ENCODE measurements around the gene CNTNAP5. TPM values are rescaled to one million over a fixed set of nuclear protein-coding genes. Genes with fewer than 3 reads are reported as not detected.

The CNTNAP5 gene
- polyA plus RNA-seq, 1 donor = 2.2 TPM

DNA sequence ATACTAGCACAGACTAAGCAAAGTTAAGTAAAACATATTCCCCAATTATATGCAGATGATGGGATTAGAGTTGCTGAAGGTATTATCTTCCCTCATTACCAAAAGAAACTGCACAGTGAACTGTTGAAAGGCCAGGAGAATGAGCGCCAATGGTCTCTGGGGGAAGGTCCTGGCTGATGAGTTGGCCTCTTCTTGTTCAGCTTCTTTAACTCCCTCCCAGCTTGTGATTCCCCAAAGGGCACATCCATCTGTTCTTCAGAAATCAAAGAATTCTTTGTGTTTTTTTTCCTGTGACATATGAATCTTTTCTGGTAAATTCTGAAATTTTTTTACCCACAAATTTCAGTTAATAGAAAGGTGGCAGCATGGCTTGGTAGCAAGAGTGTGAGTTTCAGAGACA, 667.6 kb downstream of the CNTNAP5 start:
- no CpG with 5 or more reads among the region's 1 CpG for WGBS (ENCODE audit: insufficient coverage, low lambda C conversion rate)

DNA sequence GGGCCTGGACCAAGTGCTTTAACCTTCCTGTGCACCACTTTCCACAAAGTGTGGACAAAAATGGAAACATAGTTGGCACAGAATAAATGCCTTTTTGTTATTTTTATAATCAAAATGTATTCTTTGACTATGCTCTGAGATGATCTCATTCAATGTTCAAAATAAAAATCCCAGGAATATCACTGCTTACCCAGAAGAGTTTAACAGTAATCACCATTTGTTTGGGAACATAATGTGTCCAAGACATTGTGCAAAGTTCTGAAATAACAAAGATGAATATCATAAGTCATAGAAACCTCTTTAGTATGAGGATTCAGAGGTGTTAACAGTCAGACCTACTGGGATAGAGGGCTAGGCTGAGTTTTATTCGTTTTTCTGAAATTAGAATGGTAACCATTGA, 668.1 kb downstream of the CNTNAP5 start:
- Histone ChIP-seq H3K27ac (ENCODE audit: low read length) (no peak overlapping the region), H3K4me3 (ENCODE audit: low read length) (no peak overlapping the region), H3K27me3 (ENCODE audit: control insufficient read depth, insufficient read depth, low read length) (no peaks in the 10 kb centered on the region), H3K36me3 (ENCODE audit: control insufficient read depth, insufficient read depth, low read length) (no peaks in the 10 kb centered on the region), H3K4me1 (ENCODE audit: control insufficient read depth, insufficient read depth, low read length) (no peaks in the 10 kb centered on the region), H3K9me3 (ENCODE audit: control insufficient read depth, low read depth, low read length) (no peaks in the 10 kb centered on the region)
- DNase-seq = no peak
- no CpG with 5 or more reads among the region's 1 CpG for WGBS (ENCODE audit: insufficient coverage, low lambda C conversion rate)

More for the DNA sequence above, 667.6 kb downstream of the CNTNAP5 start:
- Histone ChIP-seq H3K36me3 (ENCODE audit: control insufficient read depth, insufficient read depth, low read length) (no peaks in the 10 kb centered on the region), H3K9me3 (ENCODE audit: control insufficient read depth, low read depth, low read length) (no peaks in the 10 kb centered on the region), H3K4me1 (ENCODE audit: control insufficient read depth, insufficient read depth, low read length) (no peaks in the 10 kb centered on the region), H3K4me3 (ENCODE audit: low read length) (no peak overlapping the region), H3K27ac (ENCODE audit: low read length) (no peak overlapping the region), H3K27me3 (ENCODE audit: control insufficient read depth, insufficient read depth, low read length) (no peaks in the 10 kb centered on the region)
- DNase-seq = no peak

DNA sequence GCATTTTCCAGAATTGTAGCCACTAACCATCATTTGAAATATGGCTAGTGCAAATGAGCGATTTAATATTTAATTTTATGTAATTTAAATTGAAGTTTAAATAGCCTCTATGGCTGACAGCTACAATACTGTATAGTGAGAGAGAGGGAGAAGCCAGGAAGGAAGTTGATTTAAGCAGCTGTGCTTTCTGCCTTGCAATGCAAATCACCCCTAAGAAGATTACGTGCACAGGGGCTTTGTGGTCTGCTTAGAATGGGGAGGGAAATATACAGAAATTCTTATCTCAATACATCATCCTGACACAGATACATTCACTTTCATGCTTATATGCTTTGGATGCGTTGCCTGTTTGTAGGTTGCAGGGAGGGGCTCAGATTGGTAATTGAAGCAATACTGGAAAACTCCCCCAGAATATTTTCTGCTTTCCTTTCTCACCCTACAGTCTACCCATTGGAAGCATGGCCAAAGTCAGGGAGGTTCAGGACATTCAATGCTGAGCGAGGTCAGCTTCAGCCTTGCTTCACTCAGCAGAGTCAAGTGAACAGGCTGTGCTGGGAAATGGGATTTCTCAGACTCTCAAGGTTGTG, 674.0 kb downstream of the CNTNAP5 start:
- no CpG with 5 or more reads among the region's 4 CpGs for WGBS (ENCODE audit: insufficient coverage, low lambda C conversion rate)
- Histone ChIP-seq H3K4me1 (ENCODE audit: control insufficient read depth, insufficient read depth, low read length) (no peaks in the 10 kb centered on the region), H3K27ac (ENCODE audit: low read length) (no peak overlapping the region), H3K36me3 (ENCODE audit: control insufficient read depth, insufficient read depth, low read length) (no peaks in the 10 kb centered on the region), H3K9me3 (ENCODE audit: control insufficient read depth, low read depth, low read length) (no peaks in the 10 kb centered on the region), H3K27me3 (ENCODE audit: control insufficient read depth, insufficient read depth, low read length) (no peaks in the 10 kb centered on the region), H3K4me3 (ENCODE audit: low read length) (no peak overlapping the region)
- DNase-seq = no peak

DNA sequence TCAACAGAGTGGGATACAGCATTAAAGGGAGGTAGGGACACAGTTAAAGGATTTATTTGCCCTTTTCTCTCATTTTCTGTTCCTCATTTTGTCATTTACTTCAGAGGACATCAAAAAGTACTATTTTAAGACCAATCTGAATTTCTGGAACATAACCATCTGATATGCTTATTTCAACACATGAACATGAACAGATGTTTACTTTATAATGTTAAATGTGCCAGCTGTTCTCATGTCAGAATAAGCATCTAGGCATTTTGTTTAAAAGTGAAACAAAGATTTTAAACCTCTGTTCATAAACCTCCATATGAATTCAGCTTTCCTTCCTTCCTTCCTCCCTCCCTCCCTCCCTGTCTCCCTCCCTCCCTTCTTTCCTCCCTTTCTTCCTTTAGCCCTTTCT, 677.7 kb downstream of the CNTNAP5 start:
- Histone ChIP-seq H3K36me3 (ENCODE audit: control insufficient read depth, insufficient read depth, low read length) (no peaks in the 10 kb centered on the region), H3K27ac (ENCODE audit: low read length) (no peak overlapping the region), H3K27me3 (ENCODE audit: control insufficient read depth, insufficient read depth, low read length) (no peaks in the 10 kb centered on the region), H3K9me3 (ENCODE audit: control insufficient read depth, low read depth, low read length) (no peaks in the 10 kb centered on the region), H3K4me1 (ENCODE audit: control insufficient read depth, insufficient read depth, low read length) (no peaks in the 10 kb centered on the region), H3K4me3 (ENCODE audit: low read length) (no peak overlapping the region)
- no peak for DNase-seq

DNA sequence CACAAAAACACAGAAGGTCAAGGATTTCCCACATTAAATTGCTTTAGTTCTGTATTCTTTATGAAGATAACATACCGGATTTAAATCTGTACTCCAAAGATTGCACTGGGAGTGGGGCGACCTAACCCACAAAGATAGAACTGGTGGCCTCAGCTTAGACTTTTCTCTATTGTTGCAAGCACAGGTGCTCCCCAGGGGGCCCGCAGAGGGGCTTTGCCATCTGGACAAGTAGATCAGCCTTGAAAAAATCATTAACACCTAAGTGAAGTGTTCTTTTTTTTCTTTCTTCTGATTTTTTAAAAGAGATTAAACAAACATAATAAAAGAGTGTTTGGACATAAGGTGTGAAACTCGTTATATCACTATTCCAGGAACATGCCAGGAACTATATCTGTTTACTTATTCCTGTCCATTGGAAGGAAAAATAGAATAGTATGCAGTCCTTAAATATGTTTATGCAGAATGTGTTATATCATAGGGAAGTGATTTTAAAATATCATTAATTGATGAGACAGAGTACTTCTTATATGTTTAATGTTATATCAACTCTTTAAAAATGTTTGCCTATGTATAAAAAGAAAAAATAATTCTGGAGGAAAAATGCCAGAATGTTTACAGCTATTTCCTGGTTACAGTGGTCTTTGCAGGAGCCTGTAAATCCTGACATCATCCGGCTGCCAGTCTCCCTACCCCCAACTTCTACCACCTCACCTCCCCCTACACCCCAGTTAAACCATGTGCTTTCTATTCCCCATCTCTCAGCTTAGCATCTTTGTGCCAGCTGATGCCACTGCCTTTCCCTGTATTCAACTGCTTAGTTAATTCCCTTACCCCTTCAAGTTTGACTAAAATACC, 679.2 kb downstream of the CNTNAP5 start:
- no peaks in the 10 kb centered on the region for H3K27me3 ChIP-seq (ENCODE audit: control insufficient read depth, insufficient read depth, low read length)
- H3K9me3 ChIP-seq (ENCODE audit: control insufficient read depth, low read depth, low read length) = no peaks in the 10 kb centered on the region
- DNase-seq = no peak
- no peak overlapping the region for H3K4me3 ChIP-seq (ENCODE audit: low read length)
- no peaks in the 10 kb centered on the region for H3K4me1 ChIP-seq (ENCODE audit: control insufficient read depth, insufficient read depth, low read length)
- no peak overlapping the region for H3K27ac ChIP-seq (ENCODE audit: low read length)
- WGBS (ENCODE audit: insufficient coverage, low lambda C conversion rate) = 55% methylated on average over 3 of the region's 5 CpGs
- H3K36me3 ChIP-seq (ENCODE audit: control insufficient read depth, insufficient read depth, low read length) = no peaks in the 10 kb centered on the region

DNA sequence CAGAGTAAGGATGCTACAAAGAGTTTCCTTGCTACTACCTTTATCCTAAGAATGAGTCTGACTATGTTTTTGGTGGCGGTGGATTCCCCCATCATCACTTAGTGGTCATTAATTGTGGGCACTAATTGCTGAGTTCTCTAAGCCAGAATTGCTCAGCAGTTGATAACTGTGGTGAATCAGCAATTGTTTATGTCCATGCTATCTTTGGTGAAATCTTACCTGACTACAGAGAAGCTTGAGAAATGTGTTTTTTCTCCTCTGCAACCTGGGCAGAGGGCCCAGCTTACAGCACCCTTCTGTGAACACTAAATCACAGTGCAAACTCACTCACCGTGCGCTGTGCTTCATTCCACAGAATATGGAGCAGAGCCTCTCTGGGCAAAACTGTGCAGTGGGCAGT, 683.6 kb downstream of the CNTNAP5 start:
- Histone ChIP-seq H3K4me1 (ENCODE audit: control insufficient read depth, insufficient read depth, low read length) (no peaks in the 10 kb centered on the region), H3K27ac (ENCODE audit: low read length) (no peak overlapping the region), H3K27me3 (ENCODE audit: control insufficient read depth, insufficient read depth, low read length) (no peaks in the 10 kb centered on the region), H3K36me3 (ENCODE audit: control insufficient read depth, insufficient read depth, low read length) (no peaks in the 10 kb centered on the region), H3K4me3 (ENCODE audit: low read length) (no peak overlapping the region), H3K9me3 (ENCODE audit: control insufficient read depth, low read depth, low read length) (no peaks in the 10 kb centered on the region)
- DNase-seq = no peak
- no CpG with 5 or more reads among the region's 3 CpGs for WGBS (ENCODE audit: insufficient coverage, low lambda C conversion rate)

DNA sequence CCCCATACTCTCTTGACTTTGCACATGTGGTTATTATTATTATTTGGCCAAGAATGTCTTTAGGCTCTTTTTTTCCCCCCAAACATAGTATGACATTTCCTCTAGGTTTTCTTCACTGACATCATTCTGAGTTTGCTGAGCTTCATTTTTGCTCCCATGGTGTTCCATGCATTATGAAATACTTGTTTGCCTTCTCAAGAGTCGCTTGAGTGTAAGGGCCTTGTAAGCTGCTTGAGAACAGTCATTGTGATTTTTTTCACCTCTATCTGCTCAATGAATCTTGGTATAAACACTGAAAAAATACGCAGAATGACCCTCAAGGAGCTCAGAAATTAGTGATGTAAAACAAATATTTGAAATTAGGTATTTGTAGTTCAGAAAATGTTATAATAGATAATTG, 688.9 kb downstream of the CNTNAP5 start:
- Histone ChIP-seq H3K27ac (ENCODE audit: low read length) (no peak overlapping the region), H3K4me1 (ENCODE audit: control insufficient read depth, insufficient read depth, low read length) (no peaks in the 10 kb centered on the region), H3K36me3 (ENCODE audit: control insufficient read depth, insufficient read depth, low read length) (no peaks in the 10 kb centered on the region), H3K4me3 (ENCODE audit: low read length) (no peak overlapping the region), H3K27me3 (ENCODE audit: control insufficient read depth, insufficient read depth, low read length) (no peaks in the 10 kb centered on the region), H3K9me3 (ENCODE audit: control insufficient read depth, low read depth, low read length) (no peaks in the 10 kb centered on the region)
- 90% methylated on average over 2 of the region's 2 CpGs for WGBS (ENCODE audit: insufficient coverage, low lambda C conversion rate)
- DNase-seq = no peak

DNA sequence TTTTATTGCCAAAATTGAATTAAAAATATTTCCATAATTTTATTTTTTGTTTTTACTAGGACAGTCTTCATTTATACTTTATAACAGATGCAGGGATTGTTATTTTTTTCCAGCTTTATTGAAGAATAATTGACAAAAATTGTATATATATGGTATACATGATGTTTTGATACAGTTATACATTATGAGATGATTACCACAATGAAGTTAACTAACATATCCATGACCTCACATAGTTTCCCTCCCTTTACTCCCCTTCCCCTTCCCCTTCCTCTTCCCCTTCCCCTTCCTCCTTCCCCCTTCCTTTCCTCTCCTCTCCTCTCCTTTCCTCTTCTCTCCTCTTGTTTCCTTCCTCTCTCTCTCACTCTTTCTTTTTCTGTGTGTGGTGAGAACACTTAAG, 700.1 kb downstream of the CNTNAP5 start:
- H3K27me3 ChIP-seq (ENCODE audit: control insufficient read depth, insufficient read depth, low read length) = no peaks in the 10 kb centered on the region
- no peak overlapping the region for H3K4me3 ChIP-seq (ENCODE audit: low read length)
- no peaks in the 10 kb centered on the region for H3K4me1 ChIP-seq (ENCODE audit: control insufficient read depth, insufficient read depth, low read length)
- H3K27ac ChIP-seq (ENCODE audit: low read length) = no peak overlapping the region
- DNase-seq = no peak
- no peaks in the 10 kb centered on the region for H3K36me3 ChIP-seq (ENCODE audit: control insufficient read depth, insufficient read depth, low read length)
- no peaks in the 10 kb centered on the region for H3K9me3 ChIP-seq (ENCODE audit: control insufficient read depth, low read depth, low read length)

DNA sequence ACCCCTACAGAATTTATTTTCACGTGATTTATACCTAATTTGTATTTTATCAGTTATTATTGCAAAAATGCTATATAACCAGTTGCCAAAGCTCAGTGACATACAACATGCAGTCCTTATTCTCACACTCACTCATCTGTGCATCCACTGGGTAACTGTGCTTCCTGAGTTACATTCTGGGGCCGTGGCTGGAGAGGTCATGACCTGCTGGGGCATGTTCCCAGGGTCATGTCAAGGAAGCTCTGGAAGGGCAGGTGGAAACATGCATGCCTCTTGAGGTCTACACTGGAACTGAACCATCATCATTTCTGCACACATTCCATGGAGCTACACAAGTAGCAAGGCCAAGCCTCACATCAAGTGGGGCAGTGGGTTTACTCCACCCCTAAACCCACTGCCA, 715.5 kb downstream of the CNTNAP5 start:
- Histone ChIP-seq H3K4me1 (ENCODE audit: control insufficient read depth, insufficient read depth, low read length) (no peaks in the 10 kb centered on the region), H3K27ac (ENCODE audit: low read length) (no peak overlapping the region), H3K27me3 (ENCODE audit: control insufficient read depth, insufficient read depth, low read length) (no peaks in the 10 kb centered on the region), H3K36me3 (ENCODE audit: control insufficient read depth, insufficient read depth, low read length) (no peaks in the 10 kb centered on the region), H3K4me3 (ENCODE audit: low read length) (no peak overlapping the region), H3K9me3 (ENCODE audit: control insufficient read depth, low read depth, low read length) (no peaks in the 10 kb centered on the region)
- WGBS (ENCODE audit: insufficient coverage, low lambda C conversion rate) = 36% methylated on average over 1 of the region's 2 CpGs
- no peak for DNase-seq

DNA sequence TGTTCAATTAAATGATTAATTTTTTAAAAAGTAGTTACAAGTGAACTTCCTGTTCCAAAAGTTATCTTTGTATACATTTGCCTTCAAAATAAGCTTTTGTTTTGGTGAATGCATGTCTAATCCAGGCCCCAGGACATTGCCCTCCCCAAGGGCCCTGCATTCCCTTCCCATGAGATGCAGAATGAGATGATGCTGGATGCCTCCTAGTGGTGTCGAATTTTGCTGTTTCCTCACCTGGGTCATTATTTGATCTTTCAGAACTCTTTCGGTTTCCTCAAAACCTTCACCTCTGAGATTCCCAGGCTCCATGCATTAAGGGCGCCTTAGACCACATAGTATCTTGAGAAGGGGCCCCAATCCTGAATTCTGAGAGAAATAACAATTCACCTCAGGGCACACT, 728.8 kb downstream of the CNTNAP5 start:
- Histone ChIP-seq H3K9me3 (ENCODE audit: control insufficient read depth, low read depth, low read length) (no peaks in the 10 kb centered on the region), H3K4me1 (ENCODE audit: control insufficient read depth, insufficient read depth, low read length) (no peaks in the 10 kb centered on the region), H3K27me3 (ENCODE audit: control insufficient read depth, insufficient read depth, low read length) (no peaks in the 10 kb centered on the region), H3K27ac (ENCODE audit: low read length) (no peak overlapping the region), H3K36me3 (ENCODE audit: control insufficient read depth, insufficient read depth, low read length) (no peaks in the 10 kb centered on the region), H3K4me3 (ENCODE audit: low read length) (no peak overlapping the region)
- no peak for DNase-seq
- no CpG with 5 or more reads among the region's 3 CpGs for WGBS (ENCODE audit: insufficient coverage, low lambda C conversion rate)

DNA sequence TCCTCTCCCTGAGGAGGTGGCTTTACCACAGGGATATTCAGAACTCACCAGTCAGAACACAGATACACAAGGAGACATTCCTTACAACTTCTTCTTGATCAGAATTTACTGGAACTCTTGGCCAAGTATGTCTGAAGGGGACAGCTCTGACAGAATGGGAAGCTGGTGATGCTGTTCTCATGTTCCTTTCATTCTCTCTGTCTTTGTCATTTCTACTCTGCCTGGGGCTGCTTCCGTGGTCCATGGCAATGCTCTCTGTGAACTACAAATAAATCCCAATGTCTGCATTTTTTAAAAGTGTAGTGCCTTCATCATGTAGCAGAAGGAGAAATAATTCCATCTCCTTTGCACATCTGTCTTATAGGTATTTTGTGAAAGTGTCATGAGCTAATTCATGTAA, 730.3 kb downstream of the CNTNAP5 start:
- Histone ChIP-seq H3K27me3 (ENCODE audit: control insufficient read depth, insufficient read depth, low read length) (no peaks in the 10 kb centered on the region), H3K27ac (ENCODE audit: low read length) (no peak overlapping the region), H3K9me3 (ENCODE audit: control insufficient read depth, low read depth, low read length) (no peaks in the 10 kb centered on the region), H3K4me1 (ENCODE audit: control insufficient read depth, insufficient read depth, low read length) (no peaks in the 10 kb centered on the region), H3K36me3 (ENCODE audit: control insufficient read depth, insufficient read depth, low read length) (no peaks in the 10 kb centered on the region), H3K4me3 (ENCODE audit: low read length) (no peak overlapping the region)
- no CpG with 5 or more reads among the region's 1 CpG for WGBS (ENCODE audit: insufficient coverage, low lambda C conversion rate)
- DNase-seq = no peak
